SK-N-SH treated with all-trans-retinoic acid at 6 μM for 48 hours (cell line): ENCODE results near the gene ACKR2.

Source experiments
- ATAC-seq: fragments of 200-7000 bp; cut with Tn5 transposase; 3 replicates; pipeline ENCODE4 v1.9.1; 2020; ENCODE audit warnings: mild to moderate bottlenecking, moderate library complexity
- ARNTL ChIP-seq: fragments of 450-650 bp; formaldehyde crosslinking; IDR thresholded peaks from 2 replicates; pipeline ENCODE4 v1.5.0; 2020; ENCODE audit warnings: low read depth, mild to moderate bottlenecking, moderate library complexity, borderline replicate concordance
- BACH2 ChIP-seq: fragments of 250-450 bp; sonication (Bioruptor Pico); IDR thresholded peaks from 2 replicates; pipeline ENCODE4 v1.9.0; 2021; ENCODE audit warnings: mild to moderate bottlenecking, borderline replicate concordance
- CREB5 ChIP-seq: fragments of 250-450 bp; sonication (Bioruptor Pico); IDR thresholded peaks from 2 replicates; pipeline ENCODE4 v1.5.1; 2020; ENCODE audit warnings: low read depth, mild to moderate bottlenecking, moderate library complexity
- CSDC2 ChIP-seq: fragments of 250-450 bp; sonication (Bioruptor Pico); IDR thresholded peaks from 2 replicates; pipeline ENCODE4 v1.5.0; 2020; ENCODE audit warnings: mild to moderate bottlenecking, moderate library complexity
- ESRRG ChIP-seq: fragments of 250-450 bp; sonication (Bioruptor Pico); IDR thresholded peaks from 2 replicates; pipeline ENCODE4 v1.6.1; 2021; ENCODE audit warnings: mild to moderate bottlenecking
- GLIS3 ChIP-seq: fragments of 250-450 bp; sonication (Bioruptor Pico); IDR thresholded peaks from 2 replicates; pipeline ENCODE4 v1.5.0; 2020; ENCODE audit warnings: mild to moderate bottlenecking, moderate library complexity
- ISL1 ChIP-seq: fragments of 250-450 bp; sonication (Bioruptor Pico); IDR thresholded peaks from 2 replicates; pipeline ENCODE4 v2.1.2; 2022; ENCODE audit warnings: mild to moderate bottlenecking, moderate library complexity
- OSR1 ChIP-seq: fragments of 250-450 bp; sonication (Bioruptor Pico); IDR thresholded peaks from 2 replicates; pipeline ENCODE4 v1.8.0; 2022; ENCODE audit warnings: moderate library complexity, mild to moderate bottlenecking, inconsistent platforms
- PPARA ChIP-seq: fragments of 250-450 bp; sonication (Bioruptor Pico); IDR thresholded peaks from 2 replicates; pipeline ENCODE4 v1.5.0; 2020; ENCODE audit warnings: mild to moderate bottlenecking, borderline replicate concordance
- SNAI2 ChIP-seq: fragments of 250-450 bp; sonication (Bioruptor Pico); IDR thresholded peaks from 2 replicates; pipeline ENCODE4 v1.5.0; 2020; ENCODE audit warnings: mild to moderate bottlenecking, moderate library complexity
- TSHZ2 ChIP-seq: fragments of 250-450 bp; sonication (Bioruptor Pico); IDR thresholded peaks from 2 replicates; pipeline ENCODE4 v1.5.0; 2020; ENCODE audit warnings: mild to moderate bottlenecking, moderate library complexity
- ZC3H10 ChIP-seq: fragments of 250-450 bp; sonication (Bioruptor Pico); IDR thresholded peaks from 2 replicates; pipeline ENCODE4 v1.5.1; 2021; ENCODE audit warnings: mild to moderate bottlenecking, moderate library complexity
- ZFP3 ChIP-seq: fragments of 250-450 bp; sonication (Bioruptor Pico); IDR thresholded peaks from 2 replicates; pipeline ENCODE4 v1.5.0; 2020; ENCODE audit warnings: mild to moderate bottlenecking, moderate library complexity
- ZFP30 ChIP-seq: fragments of 450-650 bp; formaldehyde crosslinking; IDR thresholded peaks from 2 replicates; pipeline ENCODE4 v1.5.0; 2022; ENCODE audit warnings: mild to moderate bottlenecking, moderate library complexity
- ZNF565 ChIP-seq: fragments of 450-650 bp; formaldehyde crosslinking; conservative IDR thresholded peaks from 2 replicates; pipeline ENCODE4 v1.5.0; 2020; ENCODE audit warnings: low read depth, mild to moderate bottlenecking, moderate library complexity
- TF ChIP-seq, protein P1 (sequence below): fragments of 250-450 bp; sonication (Bioruptor Pico); IDR thresholded peaks from 2 replicates; pipeline ENCODE4 v1.8.0; 2020; ENCODE audit warnings: mild to moderate bottlenecking, moderate library complexity, borderline replicate concordance

The ACKR2 gene

DNA sequence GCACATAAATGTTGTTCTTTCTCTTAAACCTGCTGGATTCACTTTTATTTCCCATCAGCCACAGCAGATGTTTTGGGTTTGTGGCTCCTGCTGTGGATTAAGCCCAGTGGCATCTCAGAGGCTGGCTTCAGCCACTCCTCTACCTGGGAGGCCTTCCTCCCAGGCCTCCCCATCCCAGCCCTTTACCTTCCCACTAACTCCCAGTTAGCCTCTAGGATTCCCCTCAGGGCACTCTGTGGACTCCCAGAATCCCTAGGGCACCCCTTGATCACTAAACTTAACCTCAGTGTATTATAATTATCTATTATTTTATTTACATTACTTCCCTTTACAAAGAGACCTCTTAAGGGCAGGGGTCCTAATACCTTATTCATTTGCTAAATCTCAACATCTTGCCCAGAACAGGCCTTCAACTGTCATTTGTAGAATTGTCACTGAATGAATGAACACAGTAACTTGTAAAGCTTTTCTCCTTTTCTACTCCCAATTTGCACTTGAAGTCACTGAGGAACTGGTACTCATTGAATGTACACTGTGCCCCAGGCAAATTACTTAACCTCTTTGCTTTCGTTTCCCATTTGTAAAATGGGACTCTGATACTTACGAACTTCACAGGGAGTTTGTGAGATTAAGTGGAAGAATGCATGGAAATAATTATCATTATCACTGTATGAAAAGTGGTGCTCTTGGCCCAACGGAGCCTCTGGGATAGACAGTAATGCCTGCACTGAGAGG is 44.5 kb upstream of the ACKR2 start:
- TF ChIP-seq CREB5 (CRISPR knock-in tag) (no peak), ZC3H10 (CRISPR knock-in tag) (no peak), ZNF565 (CRISPR knock-in tag) (no peak), TSHZ2 (CRISPR knock-in tag) (no peak), ARNTL (CRISPR knock-in tag) (no peak), ESRRG (CRISPR knock-in tag) (no peak), ISL1 (no peak), BACH2 (CRISPR knock-in tag) (no peak), GLIS3 (no peak), SNAI2 (CRISPR knock-in tag) (no peak), CSDC2 (CRISPR knock-in tag) (no peak)
- no peak for ATAC-seq

GRCh38 chr3:42769477-42770131 is 39.6 kb upstream of the ACKR2 start:
- ATAC-seq: no peak
- TF ChIP-seq CSDC2 (CRISPR knock-in tag): no peak
- no peak for TF ChIP-seq GLIS3
- no peak for TF ChIP-seq PPARA (CRISPR knock-in tag)
- TF ChIP-seq ZFP30 (CRISPR knock-in tag): no peak
- TF ChIP-seq, all 23 proteins: peak for 0

- ATAC-seq: no peak
- TF ChIP-seq SNAI2 (CRISPR knock-in tag): no peak
- TF ChIP-seq OSR1 (CRISPR knock-in tag): no peak
- no peak for TF ChIP-seq ZFP30 (CRISPR knock-in tag)
Measured at GRCh38 chr3:42771271-42771670, 38.0 kb upstream of the ACKR2 start.

DNA sequence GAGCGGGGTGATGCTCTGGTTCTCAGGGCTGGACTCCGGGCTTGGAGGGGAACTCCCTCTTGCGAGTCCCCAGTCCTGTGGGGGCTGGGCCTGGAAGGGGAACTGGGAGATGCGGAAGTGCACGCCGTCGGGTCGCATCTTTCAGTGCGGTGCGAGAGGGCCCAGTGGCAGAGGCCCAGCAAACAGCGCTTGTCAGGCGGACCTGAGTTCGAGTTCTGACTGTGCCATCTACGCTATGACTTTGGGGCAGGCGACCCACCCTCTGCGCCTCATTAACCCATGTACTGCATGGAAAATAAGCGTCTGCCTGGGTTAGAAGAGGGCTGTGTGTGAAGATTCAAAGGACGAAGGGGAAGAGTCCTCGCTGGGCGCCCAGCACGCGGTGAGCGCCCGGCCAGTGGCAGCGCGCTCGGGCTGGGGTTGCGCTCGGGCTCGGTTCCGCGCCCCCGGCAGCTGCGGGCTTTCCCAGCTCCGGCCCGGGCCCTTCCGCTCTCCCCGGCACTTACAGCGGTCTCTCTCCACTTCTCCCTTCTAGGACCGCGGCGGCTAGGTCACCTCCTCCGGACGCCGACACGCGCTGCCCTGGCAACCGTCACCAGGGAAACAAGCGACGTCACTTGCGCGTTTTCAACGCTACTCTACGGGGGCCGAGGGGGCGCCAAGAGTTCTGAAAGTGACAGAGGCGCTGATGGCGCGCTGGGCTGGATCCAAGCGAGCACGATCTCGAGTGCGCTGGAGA is 36.4 kb upstream of the ACKR2 start, which contains the start of gene CCDC13:
CCDC13 (minus strand) TSS at position 584 of the 739 bp plus-strand sequence. CDS start 14,908 bp downstream, outside the sequence.
- peak; percentile 97 for ATAC-seq
- TF ChIP-seq ZFP30 (CRISPR knock-in tag): no peak
- no peak for TF ChIP-seq ISL1
- TF ChIP-seq, protein P1, sequence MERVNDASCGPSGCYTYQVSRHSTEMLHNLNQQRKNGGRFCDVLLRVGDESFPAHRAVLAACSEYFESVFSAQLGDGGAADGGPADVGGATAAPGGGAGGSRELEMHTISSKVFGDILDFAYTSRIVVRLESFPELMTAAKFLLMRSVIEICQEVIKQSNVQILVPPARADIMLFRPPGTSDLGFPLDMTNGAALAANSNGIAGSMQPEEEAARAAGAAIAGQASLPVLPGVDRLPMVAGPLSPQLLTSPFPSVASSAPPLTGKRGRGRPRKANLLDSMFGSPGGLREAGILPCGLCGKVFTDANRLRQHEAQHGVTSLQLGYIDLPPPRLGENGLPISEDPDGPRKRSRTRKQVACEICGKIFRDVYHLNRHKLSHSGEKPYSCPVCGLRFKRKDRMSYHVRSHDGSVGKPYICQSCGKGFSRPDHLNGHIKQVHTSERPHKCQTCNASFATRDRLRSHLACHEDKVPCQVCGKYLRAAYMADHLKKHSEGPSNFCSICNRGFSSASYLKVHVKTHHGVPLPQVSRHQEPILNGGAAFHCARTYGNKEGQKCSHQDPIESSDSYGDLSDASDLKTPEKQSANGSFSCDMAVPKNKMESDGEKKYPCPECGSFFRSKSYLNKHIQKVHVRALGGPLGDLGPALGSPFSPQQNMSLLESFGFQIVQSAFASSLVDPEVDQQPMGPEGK (CRISPR knock-in tag): peak; percentile 76; the same call in 1 of the 2 replicates
- 0 out of 2 replicates have a peak, but pooled peaks have one; percentile 53 for TF ChIP-seq ZFP3 (CRISPR knock-in tag)
- no peak for TF ChIP-seq CSDC2 (CRISPR knock-in tag)
- TF ChIP-seq PPARA (CRISPR knock-in tag): no peak

GRCh38 chr3:42773409-42773751 is 35.9 kb upstream of the ACKR2 start:
- peak; percentile 59 for ATAC-seq
- TF ChIP-seq, protein P1 (CRISPR knock-in tag): 0 out of 2 replicates have a peak, but pooled peaks have one; percentile 0
- no peak for TF ChIP-seq ZNF565 (CRISPR knock-in tag)
- TF ChIP-seq CREB5 (CRISPR knock-in tag): no peak
